Stimulated activated CD8-positive, alpha-beta memory T cell treated with anti-CD3 and anti-CD28 coated beads, Interleukin-12 subunit alpha, Interleukin-12 subunit beta, amount 100 ng/mL, for 24 hours (primary cell): ENCODE measurements around the gene ST7.

Experiments used
- DNase-seq: peaks from one replicate; pipeline ENCODE4 v3.0.0-alpha.2; 2020; ENCODE audit errors: extremely low read depth

ST7 gene

GRCh38 chr7:117272017-117272759 lies 318.9 kb downstream of the ST7 start:
- no peak for DNase-seq

DNA sequence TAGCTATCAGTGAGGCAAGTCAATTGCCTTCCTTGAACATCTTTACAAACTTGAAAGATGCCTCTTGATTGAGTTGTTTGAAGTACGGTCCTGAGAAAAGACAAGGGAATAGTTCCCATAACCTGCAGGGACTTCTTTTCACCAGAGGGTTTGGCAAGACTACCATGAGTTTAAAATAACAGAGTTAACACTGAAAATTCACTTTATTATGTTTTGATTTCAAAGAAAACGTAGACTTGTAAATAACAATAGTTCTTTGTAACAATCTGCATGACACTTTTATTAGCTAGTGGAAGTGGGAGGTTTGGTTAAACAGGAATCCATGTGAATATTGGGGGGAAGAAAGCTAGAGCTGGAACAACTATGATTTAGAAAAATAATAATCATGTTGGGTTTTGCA lies 320.0 kb downstream of the ST7 start:
- DNase-seq: no peak

DNA sequence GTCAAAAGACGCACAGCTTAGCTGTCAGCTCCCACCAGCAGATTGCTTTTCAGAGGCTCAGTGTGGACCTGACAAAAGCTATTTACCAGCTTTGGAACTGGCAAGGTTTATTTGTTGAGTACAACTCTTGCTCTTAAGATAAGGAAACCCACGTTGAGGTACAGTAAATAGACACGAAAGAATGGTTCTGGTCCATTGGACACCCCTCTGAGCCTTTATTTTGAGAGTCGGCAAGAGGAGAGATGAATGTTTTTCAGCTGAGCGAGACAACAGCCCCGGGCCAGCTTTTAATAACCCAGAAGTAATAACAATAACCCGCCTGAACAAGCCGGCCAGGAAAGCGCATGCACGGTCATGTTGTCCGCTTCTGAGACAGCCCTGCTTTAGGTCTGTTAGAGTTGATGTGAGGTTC lies 320.5 kb downstream of the ST7 start:
- no peak for DNase-seq

DNA sequence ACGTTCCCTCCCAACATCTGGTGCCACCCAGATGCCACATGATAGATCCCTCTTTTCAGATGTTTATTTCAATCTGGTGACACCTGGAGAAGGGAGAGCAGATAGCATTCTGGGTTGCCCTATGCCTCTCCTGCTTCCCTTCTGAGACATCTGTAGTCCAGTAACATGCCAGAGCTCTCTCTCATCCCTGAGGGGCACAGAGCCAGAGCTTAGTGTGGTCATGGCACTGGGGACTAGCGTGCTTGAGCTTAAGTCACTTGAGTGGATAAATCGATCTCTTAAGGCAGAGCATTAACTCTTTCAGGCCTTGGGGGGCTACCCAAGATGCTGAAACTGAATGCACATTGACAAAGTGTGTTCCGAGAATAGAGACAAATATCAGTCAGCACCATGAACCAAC lies 321.6 kb downstream of the ST7 start:
- DNase-seq: no peak

DNA sequence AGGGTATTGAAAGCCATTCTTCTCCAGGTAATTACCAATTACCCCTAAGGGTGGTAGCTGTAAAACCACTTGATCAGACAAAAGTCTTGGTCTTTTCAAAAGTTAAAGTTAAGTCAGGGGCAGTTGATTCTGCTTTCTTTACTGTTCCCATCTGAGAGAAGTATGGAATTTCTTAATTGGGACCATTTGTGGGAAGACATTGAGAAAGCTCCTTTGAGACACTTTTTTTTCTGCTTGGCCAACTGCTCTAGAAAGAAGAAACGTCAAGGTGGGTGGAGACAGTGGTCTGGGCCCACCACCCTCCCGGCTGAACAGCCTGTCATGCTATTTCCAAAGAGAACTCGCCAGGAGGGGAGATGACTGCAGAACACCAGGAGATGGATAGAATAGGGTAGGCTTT lies 324.3 kb downstream of the ST7 start:
- DNase-seq: no peak

GRCh38 chr7:117278040-117278439 lies 324.7 kb downstream of the ST7 start:
- no peak for DNase-seq

GRCh38 chr7:117279203-117279602 lies 325.9 kb downstream of the ST7 start:
- DNase-seq: no peak
